HEK293 (cell line): ENCODE results near the gene FBXO36.

Experiments
- CTCF ChIA-PET: fragments of 350-600 bp; formaldehyde crosslinking; extraction: SDS; loops from one replicate; lab custom pipeline; 2021; ENCODE audit warnings: antibody characterized with exemption; lab: Yijun Ruan, JAX
- POLR2A ChIA-PET: fragments of 300-600 bp; formaldehyde crosslinking; extraction: SDS; loops from one replicate; lab custom pipeline; 2020; ENCODE audit warnings: antibody characterized with exemption, inconsistent platforms; lab: Yijun Ruan, JAX
- H3K27ac ChIP-seq: fragments of 200-500 bp; sonication (Bioruptor generic); 2 replicates; pipeline ENCODE4 v1.5.1; 2014; ENCODE audit warnings: low read depth, low read length, control low read depth, inconsistent platforms; ENCODE audit errors: extremely low read depth
- H3K36me3 ChIP-seq, 2 experiments: fragments of 200-500 bp in 1 of 2; sonication (Bioruptor generic) in 1 of 2; 1 replicate in 1 of 2; 2 replicates in 1 of 2; pipeline ENCODE4 v1.5.1; 2014 to 2017; ENCODE audit warnings: inconsistent platforms in 2 of 2, low read length in 2 of 2; ENCODE audit not compliant: control insufficient read depth in 2 of 2, insufficient read depth in 1 of 2
- H3K4me1 ChIP-seq: fragments of 200-500 bp; sonication (Bioruptor generic); 2 replicates; pipeline ENCODE4 v1.5.1; 2014; ENCODE audit warnings: mild to moderate bottlenecking, low read length, inconsistent platforms; ENCODE audit not compliant: control insufficient read depth, insufficient read depth
- H3K4me3 ChIP-seq: 2 replicates; pipeline ENCODE4 v1.5.1; 2011; ENCODE audit warnings: low read depth, mild to moderate bottlenecking, control low read depth, low read length, moderate library complexity
- H3K9me3 ChIP-seq: fragments of 200-500 bp; sonication (Bioruptor generic); 2 replicates; pipeline ENCODE4 v1.5.1; 2014; ENCODE audit warnings: low read depth, low read length, inconsistent platforms; ENCODE audit not compliant: control insufficient read depth, insufficient read depth
- KLF10 ChIP-seq: fragments of 450-650 bp; IDR thresholded peaks from 2 replicates; pipeline ENCODE4 v1.5.1; 2018; ENCODE audit warnings: missing biosample characterization, mild to moderate bottlenecking, missing genetic modification characterization
- MEIS1 ChIP-seq: sonication (generic); formaldehyde crosslinking; IDR thresholded peaks from 2 replicates; pipeline ENCODE4 v1.8.1; 2022; ENCODE audit warnings: missing genetic modification reagents, mild to moderate bottlenecking, borderline replicate concordance
- MZF1 ChIP-seq: fragments of 450-650 bp; formaldehyde crosslinking; IDR thresholded peaks from 2 replicates; pipeline ENCODE4 v1.5.1; 2017; ENCODE audit warnings: missing biosample characterization, missing genetic modification characterization, borderline replicate concordance
- RBAK ChIP-seq: fragments of 450-650 bp; formaldehyde crosslinking; IDR thresholded peaks from 2 replicates; pipeline ENCODE4 v1.5.1; 2016; ENCODE audit warnings: missing biosample characterization, missing genetic modification characterization
- SALL2 ChIP-seq: fragments of 450-650 bp; formaldehyde crosslinking; IDR thresholded peaks from 2 replicates; pipeline ENCODE4 v1.5.0; 2017; ENCODE audit warnings: missing biosample characterization, mild to moderate bottlenecking, missing genetic modification characterization, borderline replicate concordance
- ZBTB1 ChIP-seq: fragments of 450-650 bp; formaldehyde crosslinking; IDR thresholded peaks from 2 replicates; pipeline ENCODE4 v1.5.1; 2016; ENCODE audit warnings: missing biosample characterization, missing genetic modification characterization
- ZBTB21 ChIP-seq: fragments of 450-650 bp; formaldehyde crosslinking; IDR thresholded peaks from 2 replicates; pipeline ENCODE4 v1.5.1; 2017; ENCODE audit warnings: missing biosample characterization, missing genetic modification characterization
- ZNF146 ChIP-seq: fragments of 450-650 bp; formaldehyde crosslinking; IDR thresholded peaks from 2 replicates; pipeline ENCODE4 v1.5.1; 2016; ENCODE audit warnings: missing biosample characterization, missing genetic modification characterization
- ZNF169 ChIP-seq: fragments of 450-650 bp; formaldehyde crosslinking; IDR thresholded peaks from 2 replicates; pipeline ENCODE4 v1.5.1; 2016; ENCODE audit warnings: missing biosample characterization, missing genetic modification characterization
- ZNF175 ChIP-seq: fragments of 450-650 bp; formaldehyde crosslinking; IDR thresholded peaks from 2 replicates; pipeline ENCODE4 v1.5.1; 2016; ENCODE audit warnings: missing biosample characterization, missing genetic modification characterization
- ZNF184 ChIP-seq: fragments of 450-650 bp; IDR thresholded peaks from 2 replicates; pipeline ENCODE4 v1.5.1; 2018; ENCODE audit warnings: missing biosample characterization, mild to moderate bottlenecking, missing genetic modification characterization
- ZNF211 ChIP-seq: fragments of 450-650 bp; formaldehyde crosslinking; IDR thresholded peaks from 2 replicates; pipeline ENCODE4 v1.5.1; 2016; ENCODE audit warnings: low read depth, missing biosample characterization, missing genetic modification characterization
- ZNF280D ChIP-seq: fragments of 450-650 bp; formaldehyde crosslinking; IDR thresholded peaks from 2 replicates; pipeline ENCODE4 v1.5.1; 2016; ENCODE audit warnings: missing biosample characterization, missing genetic modification characterization
- ZNF311 ChIP-seq: fragments of 450-650 bp; formaldehyde crosslinking; IDR thresholded peaks from 2 replicates; pipeline ENCODE4 v1.5.1; 2017; ENCODE audit warnings: missing biosample characterization, missing genetic modification characterization, borderline replicate concordance
- ZNF350 ChIP-seq: fragments of 450-650 bp; formaldehyde crosslinking; IDR thresholded peaks from 2 replicates; pipeline ENCODE4 v1.5.0; 2017; ENCODE audit warnings: missing biosample characterization, mild to moderate bottlenecking, missing genetic modification characterization
- ZNF433 ChIP-seq: fragments of 450-650 bp; formaldehyde crosslinking; IDR thresholded peaks from 2 replicates; pipeline ENCODE4 v1.5.1; 2016; ENCODE audit warnings: missing biosample characterization, missing genetic modification characterization, low read depth
- ZNF549 ChIP-seq: fragments of 450-650 bp; IDR thresholded peaks from 2 replicates; pipeline ENCODE4 v1.5.1; 2018; ENCODE audit warnings: missing biosample characterization, missing genetic modification characterization, mild to moderate bottlenecking, inconsistent platforms, moderate library complexity
- ZNF560 ChIP-seq: fragments of 450-650 bp; formaldehyde crosslinking; IDR thresholded peaks from 2 replicates; pipeline ENCODE4 v1.5.1; 2017; ENCODE audit warnings: missing biosample characterization, missing genetic modification characterization, borderline replicate concordance
- ZNF561 ChIP-seq: fragments of 450-650 bp; IDR thresholded peaks from 2 replicates; pipeline ENCODE4 v1.5.1; 2018; ENCODE audit warnings: missing biosample characterization, missing genetic modification characterization, borderline replicate concordance
- ZNF639 ChIP-seq: fragments of 450-650 bp; formaldehyde crosslinking; IDR thresholded peaks from 2 replicates; pipeline ENCODE4 v1.5.1; 2016; ENCODE audit warnings: missing biosample characterization, missing genetic modification characterization
- ZNF670 ChIP-seq: fragments of 450-650 bp; formaldehyde crosslinking; IDR thresholded peaks from 2 replicates; pipeline ENCODE4 v1.5.1; 2016; ENCODE audit warnings: missing biosample characterization, missing genetic modification characterization, low read depth
- ZNF785 ChIP-seq: fragments of 450-650 bp; formaldehyde crosslinking; IDR thresholded peaks from 2 replicates; pipeline ENCODE4 v1.5.1; 2016; ENCODE audit warnings: missing biosample characterization, missing genetic modification characterization
- ZSCAN5A ChIP-seq: fragments of 450-650 bp; formaldehyde crosslinking; IDR thresholded peaks from 2 replicates; pipeline ENCODE4 v1.5.1; 2016; ENCODE audit warnings: missing biosample characterization, missing genetic modification characterization

The FBXO36 gene

GRCh38 chr2:229903037-229903436 is 19.3 kb upstream of the FBXO36 start (continued):
- TF ChIP-seq ZNF560 (tag by site-specific recombination) (no peak), ZNF311 (tag by site-specific recombination) (no peak), ZNF639 (tag by site-specific recombination) (no peak), ZNF670 (tag by site-specific recombination) (no peak)

- peaks cover 2% of the 10 kb centered on the region for H3K4me1 ChIP-seq
- no peak overlapping the region for H3K27ac ChIP-seq
- H3K4me3 ChIP-seq: no peak overlapping the region
- H3K36me3 ChIP-seq: peaks cover 15 to 19% of the 10 kb centered on the region in 2 experiments
- no peaks in the 10 kb centered on the region for H3K9me3 ChIP-seq
- ChIA-PET CTCF (interaction anchor here (1.5 kb wide), 1 partner anchor 124 kb away, joined by 5 read pairs; no protein-coding TSS in a partner anchor), POLR2A (no interaction called here)
- TF ChIP-seq KLF10 (no peak), ZNF184 (tag by site-specific recombination) (no peak), SALL2 (tag by site-specific recombination) (no peak), ZNF169 (tag by site-specific recombination) (no peak), MEIS1 (CRISPR knock-in tag) (no peak), ZNF146 (no peak), RBAK (no peak), ZSCAN5A (tag by site-specific recombination) (no peak), ZNF350 (tag by site-specific recombination) (no peak), ZNF785 (tag by site-specific recombination) (no peak), ZBTB21 (tag by site-specific recombination) (no peak), ZBTB1 (no peak), ZNF561 (tag by site-specific recombination) (no peak), ZNF175 (tag by site-specific recombination) (no peak), ZNF433 (tag by site-specific recombination) (no peak), ZNF280D (tag by site-specific recombination) (no peak), ZNF549 (tag by site-specific recombination) (no peak), MZF1 (no peak), ZNF211 (tag by site-specific recombination) (no peak)
- TF ChIP-seq, all 188 proteins: peak for 0
Observed at GRCh38 chr2:229905601-229906000, 16.7 kb upstream of the FBXO36 start.
